Stimulated activated CD8-positive, alpha-beta memory T cell treated with anti-CD3 and anti-CD28 coated beads, Interleukin-4, amount 100 ng/mL, for 24 hours (primary cell): Measurements from ENCODE around the gene PGBD5.

Source experiments
- DNase-seq: peaks from one replicate; pipeline ENCODE4 v3.0.0-alpha.2; 2020; ENCODE audit warnings: low read depth

PGBD5 gene

GRCh38 chr1:230322421-230322756 lies 103.7 kb downstream of the PGBD5 start:
- DNase-seq: no peak

- no peak for DNase-seq
Measured at GRCh38 chr1:230321741-230322420, 104.3 kb downstream of the PGBD5 start.

DNA sequence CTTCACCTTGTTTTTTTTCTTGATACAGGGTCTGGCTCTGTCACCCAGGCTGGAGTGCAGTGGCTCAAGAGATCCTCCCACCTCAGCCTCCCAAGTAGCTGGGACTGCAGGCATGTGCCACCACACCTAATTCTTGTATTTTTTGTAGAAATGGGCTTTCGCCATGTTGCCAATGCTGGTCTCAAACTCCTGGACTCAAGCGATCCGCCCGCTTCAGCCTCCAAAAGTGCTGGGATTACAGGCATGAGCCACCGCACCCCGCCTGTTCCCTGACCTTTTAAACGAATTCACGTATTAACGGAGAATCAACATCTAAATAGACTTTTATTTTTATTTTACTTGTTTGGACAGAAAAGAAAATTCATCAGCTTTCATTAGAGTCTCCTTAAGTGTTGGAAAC lies 104.8 kb downstream of the PGBD5 start:
- no peak for DNase-seq

GRCh38 chr1:230320804-230321203 lies 105.3 kb downstream of the PGBD5 start:
- DNase-seq: no peak

GRCh38 chr1:230319014-230319747 lies 107.0 kb downstream of the PGBD5 start:
- no peak for DNase-seq

DNA sequence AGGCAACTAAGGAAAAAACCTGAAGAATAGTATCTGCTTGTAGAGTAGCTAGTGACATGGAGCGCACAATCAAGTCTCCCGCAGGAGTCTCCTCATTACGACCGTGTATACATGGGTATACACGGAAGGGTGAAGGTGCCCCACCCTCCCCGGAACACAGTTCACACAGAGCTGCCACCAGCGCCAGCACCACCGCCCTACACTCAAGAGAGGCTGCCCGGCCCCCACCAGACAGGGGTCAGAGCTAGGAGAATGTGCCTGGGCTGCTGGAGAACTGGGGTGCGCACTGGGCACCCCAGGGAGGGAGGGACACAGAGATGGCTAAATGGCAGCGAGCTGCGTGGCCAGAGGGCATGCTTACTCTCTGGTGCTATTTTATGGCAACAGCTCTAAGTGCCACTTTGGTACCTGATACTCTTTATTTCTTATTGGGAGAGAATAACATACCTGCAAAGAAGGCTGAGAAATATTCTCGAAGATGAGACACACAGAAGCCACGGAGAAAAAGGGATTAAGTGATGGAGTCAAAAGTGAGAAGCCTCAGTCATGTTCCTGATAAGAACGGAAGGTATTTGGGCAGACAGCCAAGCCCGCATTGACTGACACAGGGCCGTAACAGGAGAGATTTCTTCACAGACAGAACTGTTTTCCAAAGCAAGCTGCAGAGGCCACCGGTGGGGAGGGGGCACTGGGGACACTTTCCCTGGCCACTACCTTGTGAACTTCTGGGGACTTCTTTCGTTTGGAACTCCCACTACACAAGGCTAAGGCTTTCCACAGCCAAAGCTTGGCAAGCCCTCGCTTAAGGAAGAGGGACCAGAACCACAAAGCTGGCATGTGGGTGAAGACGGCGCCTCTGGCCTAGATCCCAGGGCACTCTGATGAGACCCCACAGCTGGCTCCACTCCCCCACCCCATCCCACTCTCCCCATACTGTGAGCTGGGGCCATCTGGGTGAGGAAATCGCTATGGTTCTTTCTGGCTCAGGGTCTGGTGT lies 108.0 kb downstream of the PGBD5 start:
- DNase-seq: no peak

DNA sequence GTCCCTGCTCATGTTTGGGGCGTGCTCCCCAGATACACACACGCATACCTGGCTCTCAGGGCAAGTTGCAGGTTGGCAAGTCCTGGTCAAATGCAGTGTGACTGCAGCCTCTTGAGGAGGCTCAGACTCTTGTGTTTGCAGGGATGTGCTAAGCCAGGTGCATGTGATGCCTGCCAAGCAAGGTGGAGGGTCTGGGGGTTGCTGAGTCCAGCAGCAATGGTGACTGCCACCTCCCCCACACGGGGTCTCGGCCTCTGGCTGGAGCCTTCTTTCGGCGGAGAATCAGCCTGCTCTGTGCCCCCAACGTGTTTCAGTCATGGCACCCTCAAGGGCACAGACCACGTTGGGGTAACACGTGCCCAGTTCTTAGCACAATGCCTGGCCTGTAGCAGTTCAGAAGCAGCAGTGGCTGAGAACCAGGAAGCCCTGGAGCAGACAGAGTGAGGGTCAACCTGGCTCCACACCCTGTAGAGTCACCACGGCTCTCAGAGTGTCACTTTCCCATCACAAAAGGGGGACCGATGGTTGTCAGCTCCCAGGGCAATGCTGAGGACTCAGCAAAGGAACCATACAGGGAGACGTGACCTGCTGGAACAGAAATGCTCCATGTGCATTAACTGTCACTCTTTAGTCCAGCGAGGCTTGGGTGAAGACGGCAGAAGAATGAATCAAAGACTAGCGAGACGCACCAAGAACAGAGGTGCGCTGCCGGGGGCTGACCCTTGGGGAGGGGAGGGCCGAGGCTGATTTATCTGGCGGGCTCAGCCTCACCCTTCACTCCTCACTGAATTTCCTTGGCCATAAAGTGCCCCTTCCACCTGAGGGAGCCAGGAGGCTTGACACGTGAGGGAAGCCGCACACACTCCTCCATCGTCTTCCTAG lies 109.0 kb downstream of the PGBD5 start:
- no peak for DNase-seq

- no peak for DNase-seq
Measured at GRCh38 chr1:230315099-230315498, 111.0 kb downstream of the PGBD5 start.

DNA sequence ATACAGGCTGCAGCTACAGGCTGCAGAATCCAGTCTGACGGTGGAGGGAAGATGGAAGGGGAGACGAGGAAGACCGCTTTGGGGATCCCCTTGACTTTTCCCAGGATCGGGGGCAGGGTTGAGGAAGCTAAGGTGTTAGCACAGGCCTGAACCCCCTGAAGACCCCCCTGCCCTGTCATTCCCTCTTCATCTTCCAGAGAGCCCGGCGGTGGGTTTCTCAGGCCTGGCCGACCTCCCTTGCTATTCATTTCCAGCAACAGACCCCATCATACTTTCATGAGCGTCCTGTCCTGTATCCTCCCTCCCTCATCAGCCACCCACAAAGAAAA lies 112.0 kb downstream of the PGBD5 start:
- DNase-seq: no peak

GRCh38 chr1:230313453-230314141 lies 112.5 kb downstream of the PGBD5 start:
- DNase-seq: no peak

- no peak for DNase-seq
Measured at GRCh38 chr1:230312676-230313075, 113.5 kb downstream of the PGBD5 start.

GRCh38 chr1:230310381-230311163 lies 115.6 kb downstream of the PGBD5 start:
- peak; percentile 42 for DNase-seq

GRCh38 chr1:230309646-230310177 lies 116.4 kb downstream of the PGBD5 start:
- no peak for DNase-seq

DNA sequence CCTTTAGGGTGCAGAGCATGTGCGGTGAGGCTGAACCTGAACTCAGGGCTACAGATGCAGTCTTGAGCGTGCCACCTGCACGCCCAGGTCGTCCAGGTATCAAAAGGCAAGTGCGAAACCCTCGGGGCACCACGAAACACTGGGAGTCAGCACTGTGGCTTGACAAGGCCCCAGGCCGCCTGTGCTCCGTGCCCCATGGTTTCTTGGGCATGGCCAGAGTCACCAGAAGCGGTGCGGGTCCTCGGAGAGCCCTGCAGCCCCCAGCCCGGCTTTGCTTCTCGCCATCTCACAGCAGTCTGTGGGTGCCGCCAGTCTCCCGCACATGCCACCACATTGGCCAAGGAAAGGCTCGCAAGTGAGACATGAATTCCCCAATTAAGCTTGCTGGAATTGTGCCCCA lies 117.3 kb downstream of the PGBD5 start:
- no peak for DNase-seq

DNA sequence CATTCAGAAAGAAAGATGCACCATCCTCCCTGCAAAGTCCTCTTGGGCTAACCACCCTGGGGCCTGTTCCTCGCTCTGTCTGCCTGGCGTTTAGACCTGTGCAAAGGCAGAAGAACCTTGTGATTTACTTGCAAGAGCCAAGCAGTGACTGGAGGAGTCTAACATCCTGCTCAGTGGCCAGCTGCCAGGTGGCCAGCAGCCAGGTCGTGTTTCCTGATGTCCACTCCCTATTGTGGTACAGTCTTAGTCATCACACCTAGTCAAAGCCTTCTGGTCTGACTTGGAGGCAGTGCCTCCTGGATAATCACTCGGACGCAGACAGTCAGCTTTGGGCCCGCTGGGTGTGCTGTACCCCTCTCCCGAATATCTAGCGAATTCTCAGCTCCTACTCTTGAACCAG lies 118.1 kb downstream of the PGBD5 start:
- no peak for DNase-seq

- DNase-seq: no peak
Measured at GRCh38 chr1:230307213-230307612, 118.9 kb downstream of the PGBD5 start.

DNA sequence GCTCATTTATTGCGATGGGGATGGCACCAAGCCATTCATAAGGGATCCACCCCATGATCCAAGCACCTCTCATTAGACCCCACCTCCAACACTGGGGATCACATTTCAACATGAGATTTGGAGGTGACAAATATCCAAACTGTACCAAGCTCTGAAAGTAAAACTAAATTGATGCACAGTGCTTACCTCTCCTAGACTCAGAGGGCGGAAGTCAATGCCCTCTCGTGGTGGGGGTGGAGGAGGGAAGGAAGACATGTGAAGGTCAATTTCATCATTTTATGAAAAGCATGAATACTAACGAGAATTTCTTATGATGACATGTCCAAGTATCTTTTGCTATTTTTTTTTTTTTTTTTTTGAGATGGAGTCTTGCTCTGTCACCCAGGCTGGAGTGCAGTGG lies 120.0 kb downstream of the PGBD5 start:
- peak; percentile 15 for DNase-seq

DNA sequence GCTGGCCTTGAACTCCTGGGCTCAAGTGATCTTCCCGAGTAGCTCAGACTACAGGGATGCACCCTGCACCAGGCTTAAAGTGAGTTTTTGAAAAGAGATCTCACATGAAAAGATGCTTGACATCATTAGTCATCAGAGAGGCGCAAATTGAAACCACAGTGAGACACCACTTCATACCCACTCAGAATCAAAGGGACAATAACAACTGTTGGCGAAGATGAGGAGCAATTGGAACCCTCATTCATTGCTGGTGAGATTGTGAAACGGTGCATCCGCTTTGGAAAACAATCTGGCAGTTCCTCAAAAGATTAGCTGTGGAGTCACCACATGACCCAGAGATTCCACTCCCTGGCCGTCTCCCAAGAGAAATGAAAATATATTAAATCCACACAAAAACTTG lies 122.3 kb downstream of the PGBD5 start:
- no peak for DNase-seq

- DNase-seq: no peak
Measured at GRCh38 chr1:230303069-230303468, 123.1 kb downstream of the PGBD5 start.

DNA sequence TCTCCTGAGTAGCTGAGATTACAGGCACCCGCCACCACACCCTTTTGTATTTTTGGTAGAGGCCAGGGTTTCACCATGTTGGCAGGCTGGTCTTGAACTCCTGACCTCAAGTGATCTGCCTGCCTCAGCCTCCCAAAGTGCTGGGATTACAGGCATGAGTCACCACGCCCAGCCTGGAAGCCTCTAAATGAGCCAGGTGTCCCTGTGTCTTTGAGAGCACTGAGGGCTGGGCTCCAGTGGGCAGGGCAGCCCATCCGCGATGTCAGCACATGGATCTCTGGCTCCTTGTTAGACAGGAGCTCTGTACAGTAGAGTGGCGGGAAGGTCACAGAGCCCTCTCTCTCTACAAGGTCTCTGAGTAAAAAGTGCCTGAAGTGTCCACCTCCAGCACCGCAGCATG lies 124.3 kb downstream of the PGBD5 start:
- DNase-seq: no peak
